ENCODE measurements around the gene EEPD1. TPM values are rescaled to one million over a fixed set of nuclear protein-coding genes. Genes with fewer than 3 reads are reported as not detected.
"Not testable (repeated sequence)": the region's sequence is repeated elsewhere in the genome, so short reads cannot be mapped to it uniquely, and the experiment has no call there.

Gene EEPD1
- total and polyA plus RNA-seq, 4 donors: 2.3 to 12.3 (median 7.1) TPM

DNA sequence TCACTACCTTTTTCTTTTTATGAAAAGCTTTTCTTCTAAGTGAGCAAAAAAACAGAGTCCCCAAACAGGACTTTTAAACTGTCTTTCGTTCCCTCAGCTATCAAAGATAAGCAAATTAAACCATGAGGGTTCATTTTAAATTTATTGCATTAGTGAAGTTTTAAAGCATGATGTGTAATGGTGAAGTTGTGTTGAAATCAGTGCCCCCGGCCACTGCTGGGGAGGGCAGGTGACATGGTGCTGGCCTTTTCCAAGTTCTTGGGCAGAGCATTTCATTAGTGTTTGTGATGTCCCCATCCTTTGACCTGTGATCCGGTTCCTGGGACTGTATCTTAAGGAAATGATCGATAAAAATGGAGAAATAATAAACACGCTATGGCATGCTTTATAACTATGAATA, 96.0 kb downstream of the EEPD1 start:
- Histone ChIP-seq H3K4me3 (ENCODE audit: low read depth in 1 of 3, low read length in 3 of 3) (no peak overlapping the region), H3K36me3 (ENCODE audit: control insufficient read depth in 4 of 4, insufficient read depth in 3 of 4, low read depth in 1 of 4, low read length in 3 of 4) (peaks cover 0 to 2% (median 0%) of the 10 kb centered on the region in 4 donors), H3K27ac (ENCODE audit: low read depth in 1 of 2, low read length in 2 of 2) (no peak overlapping the region), H3K27me3 (ENCODE audit: control insufficient read depth in 4 of 4, insufficient read depth in 4 of 4, low read length in 3 of 4) (no peaks in the 10 kb centered on the region), H3K4me1 (ENCODE audit: control insufficient read depth in 4 of 4, insufficient read depth in 4 of 4, low read length in 3 of 4) (no peaks in the 10 kb centered on the region), H3K9ac (ENCODE audit: low read depth in 1 of 2, low read length in 2 of 2) (no peak overlapping the region), H3K9me3 (ENCODE audit: control insufficient read depth in 4 of 4, low read length in 3 of 4) (no peaks in the 10 kb centered on the region)
- no peak for DNase-seq (ENCODE audit: low spot score)
- 77% methylated on average over 5 of the region's 5 CpGs for WGBS
- TF ChIP-seq YY1 (IDR thresholded peaks at IDR 0.05): no peak
- TF ChIP-seq ZBTB33 (IDR thresholded peaks at IDR 0.05): no peak

DNA sequence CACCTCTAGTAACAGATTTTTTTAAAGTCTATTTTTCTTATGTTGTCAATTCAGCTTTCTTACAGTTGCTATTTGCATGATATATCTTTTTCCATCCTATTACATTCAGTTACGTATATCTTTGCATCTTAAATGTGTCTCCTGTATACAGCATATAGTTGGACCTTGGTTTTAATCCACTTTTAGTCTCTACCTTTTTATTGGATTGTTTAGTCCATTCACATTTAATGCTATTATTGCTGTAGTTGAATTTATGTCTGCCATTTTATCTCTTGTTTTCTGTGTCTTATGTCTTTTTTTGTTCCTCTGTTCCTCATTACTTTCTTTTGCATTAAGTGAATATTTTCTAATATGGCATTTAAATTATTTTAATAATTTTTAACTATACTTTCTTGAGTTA, 100.6 kb downstream of the EEPD1 start:
- no peaks in the 10 kb centered on the region for H3K27me3 ChIP-seq (ENCODE audit: control insufficient read depth in 4 of 4, insufficient read depth in 4 of 4, low read length in 3 of 4)
- peaks cover 0 to 9% (median 4%) of the 10 kb centered on the region in 4 donors for H3K4me1 ChIP-seq (ENCODE audit: control insufficient read depth in 4 of 4, insufficient read depth in 4 of 4, low read length in 3 of 4)
- DNase-seq (ENCODE audit: low spot score): no peak
- H3K27ac ChIP-seq (ENCODE audit: low read depth in 1 of 2, low read length in 2 of 2): no peak overlapping the region
- H3K9ac ChIP-seq (ENCODE audit: low read depth in 1 of 2, low read length in 2 of 2): no peak overlapping the region
- no peak overlapping the region for H3K4me3 ChIP-seq (ENCODE audit: low read depth in 1 of 3, low read length in 3 of 3)
- no peaks in the 10 kb centered on the region for H3K9me3 ChIP-seq (ENCODE audit: control insufficient read depth in 4 of 4, low read length in 3 of 4)
- TF ChIP-seq SP1 (IDR thresholded peaks at IDR 0.05): no peak
- 95% methylated on average over 1 of the region's 1 CpG for WGBS
- H3K36me3 ChIP-seq (ENCODE audit: control insufficient read depth in 4 of 4, insufficient read depth in 3 of 4, low read depth in 1 of 4, low read length in 3 of 4): peaks cover 0 to 2% (median 0%) of the 10 kb centered on the region in 4 donors

GRCh38 chr7:36258510-36259259, 105.6 kb downstream of the EEPD1 start:
- peaks cover 0 to 19% (median 11%) of the 10 kb centered on the region in 4 donors for H3K4me1 ChIP-seq (ENCODE audit: control insufficient read depth in 4 of 4, insufficient read depth in 4 of 4, low read length in 3 of 4)
- not testable (repeated sequence) for H3K36me3 ChIP-seq (ENCODE audit: control insufficient read depth in 4 of 4, insufficient read depth in 3 of 4, low read depth in 1 of 4, low read length in 3 of 4); H3K27ac ChIP-seq (ENCODE audit: low read depth in 1 of 2, low read length in 2 of 2); H3K27me3 ChIP-seq (ENCODE audit: control insufficient read depth in 4 of 4, insufficient read depth in 4 of 4, low read length in 3 of 4); H3K9ac ChIP-seq (ENCODE audit: low read depth in 1 of 2, low read length in 2 of 2); H3K4me3 ChIP-seq (ENCODE audit: low read depth in 1 of 3, low read length in 3 of 3); H3K9me3 ChIP-seq (ENCODE audit: control insufficient read depth in 4 of 4, low read length in 3 of 4)
- 53% methylated on average over 18 of the region's 18 CpGs for WGBS
- peak in 1 of 2 donors; percentile 29 for TF ChIP-seq RXRA (IDR thresholded peaks at IDR 0.05)
- peak; percentile 13 to 22 for TF ChIP-seq HNF4A (conservative IDR thresholded peaks at IDR 0.05)
- TF ChIP-seq FOXA1 (IDR thresholded peaks at IDR 0.05): peak; percentile 64
- TF ChIP-seq FOXA2 (IDR thresholded peaks at IDR 0.05): peak; percentile 78
- peak in 1 of 2 donors; percentile 27 for TF ChIP-seq RAD21 (IDR thresholded peaks at IDR 0.05)
- DNase-seq (ENCODE audit: low spot score): peak; percentile 66

DNA sequence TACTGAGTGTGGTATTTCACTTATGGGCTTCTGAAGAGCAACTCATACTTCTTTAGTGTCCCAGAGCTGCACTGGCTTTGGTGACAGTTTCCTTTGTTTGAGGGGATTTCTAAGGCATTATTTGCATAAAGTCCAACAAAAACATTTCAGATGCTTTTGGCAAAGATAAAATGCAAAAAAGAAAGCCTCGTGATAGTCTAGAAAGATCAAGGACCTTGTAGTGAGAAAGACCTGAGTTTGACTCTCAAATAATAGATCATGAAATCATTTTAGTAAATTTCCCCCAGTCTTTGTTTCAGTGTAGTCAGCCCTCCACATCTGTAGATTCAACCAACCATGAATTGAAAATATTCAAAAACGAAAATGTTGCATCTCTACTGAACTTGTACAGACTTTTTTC, 107.4 kb downstream of the EEPD1 start:
- WGBS: 77% methylated on average over 2 of the region's 2 CpGs
- Histone ChIP-seq H3K9me3 (ENCODE audit: control insufficient read depth in 4 of 4, low read length in 3 of 4) (no peaks in the 10 kb centered on the region), H3K36me3 (ENCODE audit: control insufficient read depth in 4 of 4, insufficient read depth in 3 of 4, low read depth in 1 of 4, low read length in 3 of 4) (no peaks in the 10 kb centered on the region), H3K9ac (ENCODE audit: low read depth in 1 of 2, low read length in 2 of 2) (no peak overlapping the region), H3K4me1 (ENCODE audit: control insufficient read depth in 4 of 4, insufficient read depth in 4 of 4, low read length in 3 of 4) (peaks cover 0 to 19% (median 13%) of the 10 kb centered on the region in 4 donors), H3K4me3 (ENCODE audit: low read depth in 1 of 3, low read length in 3 of 3) (no peak overlapping the region), H3K27ac (ENCODE audit: low read depth in 1 of 2, low read length in 2 of 2) (no peak overlapping the region), H3K27me3 (ENCODE audit: control insufficient read depth in 4 of 4, insufficient read depth in 4 of 4, low read length in 3 of 4) (no peaks in the 10 kb centered on the region)
- no peak for TF ChIP-seq TAF1 (conservative IDR thresholded peaks at IDR 0.05)
- no peak for TF ChIP-seq MAX (IDR thresholded peaks at IDR 0.05)
- no peak for TF ChIP-seq JUND (IDR thresholded peaks at IDR 0.05)
- no peak for TF ChIP-seq GABPA (IDR thresholded peaks at IDR 0.05 in 1 of 2, conservative IDR thresholded peaks at IDR 0.05 in 1 of 2)
- TF ChIP-seq, protein P1, sequence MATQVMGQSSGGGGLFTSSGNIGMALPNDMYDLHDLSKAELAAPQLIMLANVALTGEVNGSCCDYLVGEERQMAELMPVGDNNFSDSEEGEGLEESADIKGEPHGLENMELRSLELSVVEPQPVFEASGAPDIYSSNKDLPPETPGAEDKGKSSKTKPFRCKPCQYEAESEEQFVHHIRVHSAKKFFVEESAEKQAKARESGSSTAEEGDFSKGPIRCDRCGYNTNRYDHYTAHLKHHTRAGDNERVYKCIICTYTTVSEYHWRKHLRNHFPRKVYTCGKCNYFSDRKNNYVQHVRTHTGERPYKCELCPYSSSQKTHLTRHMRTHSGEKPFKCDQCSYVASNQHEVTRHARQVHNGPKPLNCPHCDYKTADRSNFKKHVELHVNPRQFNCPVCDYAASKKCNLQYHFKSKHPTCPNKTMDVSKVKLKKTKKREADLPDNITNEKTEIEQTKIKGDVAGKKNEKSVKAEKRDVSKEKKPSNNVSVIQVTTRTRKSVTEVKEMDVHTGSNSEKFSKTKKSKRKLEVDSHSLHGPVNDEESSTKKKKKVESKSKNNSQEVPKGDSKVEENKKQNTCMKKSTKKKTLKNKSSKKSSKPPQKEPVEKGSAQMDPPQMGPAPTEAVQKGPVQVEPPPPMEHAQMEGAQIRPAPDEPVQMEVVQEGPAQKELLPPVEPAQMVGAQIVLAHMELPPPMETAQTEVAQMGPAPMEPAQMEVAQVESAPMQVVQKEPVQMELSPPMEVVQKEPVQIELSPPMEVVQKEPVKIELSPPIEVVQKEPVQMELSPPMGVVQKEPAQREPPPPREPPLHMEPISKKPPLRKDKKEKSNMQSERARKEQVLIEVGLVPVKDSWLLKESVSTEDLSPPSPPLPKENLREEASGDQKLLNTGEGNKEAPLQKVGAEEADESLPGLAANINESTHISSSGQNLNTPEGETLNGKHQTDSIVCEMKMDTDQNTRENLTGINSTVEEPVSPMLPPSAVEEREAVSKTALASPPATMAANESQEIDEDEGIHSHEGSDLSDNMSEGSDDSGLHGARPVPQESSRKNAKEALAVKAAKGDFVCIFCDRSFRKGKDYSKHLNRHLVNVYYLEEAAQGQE (IDR thresholded peaks at IDR 0.05): no peak
- TF ChIP-seq SP1 (IDR thresholded peaks at IDR 0.05): no peak
- no peak for TF ChIP-seq RXRA (IDR thresholded peaks at IDR 0.05)
- TF ChIP-seq ZBTB33 (IDR thresholded peaks at IDR 0.05): no peak
- no peak for TF ChIP-seq NR2F2 (IDR thresholded peaks at IDR 0.05)
- TF ChIP-seq YY1 (IDR thresholded peaks at IDR 0.05): no peak
- TF ChIP-seq FOXA2 (IDR thresholded peaks at IDR 0.05): no peak
- no peak for DNase-seq (ENCODE audit: low spot score)

All from liver (tissue), 9 donors.